ENCODE results near the gene ASB12.
A peak's percentile ranks its signal among the peaks of the same experiment; 100 is the strongest.
"Not testable (repeated sequence)": the region's sequence is repeated elsewhere in the genome, so short reads cannot be mapped to it uniquely, and the experiment has no call there.

Gene ASB12

GRCh38 chrX:64230123-64230970 is at the start of gene ASB12:
ASB12 (minus strand) TSS chrX:64230607; CDS start chrX:64225650, 4,957 bp downstream.
- in situ Hi-C loops (cut with HindIII; ENCODE audit: low pct_unique_long_range_greater_than_20kb, low sequenced_read_pairs) = no loop called here
- no peak for TF ChIP-seq JUND (IDR thresholded peaks at IDR 0.05; ENCODE audit: low read depth)
- no peak for DNase-seq (ENCODE audit: low read depth in 1 of 2, low spot score in 1 of 2)

DNA sequence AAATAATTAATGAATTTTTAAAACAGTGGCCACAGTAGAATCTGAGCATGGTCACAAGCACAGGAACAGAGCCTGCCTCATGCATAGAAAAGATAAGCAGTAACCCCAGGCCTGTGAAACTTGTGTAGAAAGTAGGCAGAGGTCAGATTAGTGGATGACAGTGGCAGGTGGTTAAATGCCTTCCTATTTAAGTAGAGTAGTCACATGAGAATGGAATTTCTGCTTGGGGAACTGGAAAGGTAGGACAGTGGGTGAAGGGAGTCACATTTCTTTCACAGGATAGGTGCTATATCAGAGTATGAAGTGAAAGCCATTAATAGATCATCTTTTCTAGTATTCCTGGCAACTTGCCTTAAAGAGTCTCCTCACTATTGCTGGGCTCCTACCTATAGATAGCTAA is 34.9 kb upstream of the ASB12 start:
- no peak for TF ChIP-seq JUND (IDR thresholded peaks at IDR 0.05; ENCODE audit: low read depth)
- DNase-seq (ENCODE audit: low read depth in 1 of 2, low spot score in 1 of 2) = peak in 1 of 2 experiments; percentile 29
- in situ Hi-C loops (cut with HindIII; ENCODE audit: low pct_unique_long_range_greater_than_20kb, low sequenced_read_pairs) = no loop called here

DNA sequence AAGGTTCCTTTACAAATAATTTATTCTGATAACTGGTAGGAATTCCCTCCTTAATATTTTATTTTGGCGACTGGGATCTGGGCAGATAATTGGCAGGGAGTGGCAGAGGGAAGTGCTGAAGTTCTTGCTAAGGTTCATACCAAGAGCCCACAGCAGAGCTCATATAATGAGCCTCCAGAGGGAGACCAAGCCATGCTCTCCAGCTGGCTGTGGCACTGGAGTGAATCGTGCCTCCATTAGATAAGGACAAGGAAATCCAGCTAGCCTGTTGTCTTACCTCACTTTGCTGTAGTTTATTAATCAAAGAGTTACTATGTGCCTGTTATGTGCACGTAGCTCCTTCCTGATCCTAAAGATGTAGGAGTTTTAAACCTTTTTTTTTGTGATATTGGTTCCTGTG is 1.3 kb downstream of the ASB12 start:
- DNase-seq (ENCODE audit: low read depth in 1 of 2, low spot score in 1 of 2) = peak in 1 of 2 experiments; percentile 13
- in situ Hi-C loops (cut with HindIII; ENCODE audit: low pct_unique_long_range_greater_than_20kb, low sequenced_read_pairs) = no loop called here
- no peak for TF ChIP-seq JUND (IDR thresholded peaks at IDR 0.05; ENCODE audit: low read depth)

DNA sequence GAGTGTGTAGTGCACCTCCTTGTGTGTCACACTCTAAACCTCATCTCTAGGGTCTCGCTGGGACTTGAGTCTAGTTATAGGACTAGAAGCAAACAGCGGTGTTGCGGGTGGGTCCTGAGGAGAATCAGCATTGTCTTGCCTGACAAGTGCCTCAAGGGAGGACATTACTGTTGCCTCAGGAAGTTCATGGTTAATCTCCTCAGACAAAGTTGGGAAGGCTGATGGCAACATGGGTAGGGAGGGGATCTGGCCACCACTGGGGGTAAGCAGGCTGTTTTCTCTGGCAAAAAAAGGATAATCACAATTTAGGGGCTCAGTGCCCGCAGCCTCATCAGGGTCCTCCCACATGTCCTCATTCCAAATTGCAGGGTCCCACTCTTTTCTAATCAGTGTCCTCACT is 12.4 kb downstream of the ASB12 start:
- no peak for DNase-seq (ENCODE audit: low read depth in 1 of 2, low spot score in 1 of 2)
- in situ Hi-C loops (cut with HindIII; ENCODE audit: low pct_unique_long_range_greater_than_20kb, low sequenced_read_pairs) = no loop called here
- TF ChIP-seq JUND (IDR thresholded peaks at IDR 0.05; ENCODE audit: low read depth) = no peak

DNA sequence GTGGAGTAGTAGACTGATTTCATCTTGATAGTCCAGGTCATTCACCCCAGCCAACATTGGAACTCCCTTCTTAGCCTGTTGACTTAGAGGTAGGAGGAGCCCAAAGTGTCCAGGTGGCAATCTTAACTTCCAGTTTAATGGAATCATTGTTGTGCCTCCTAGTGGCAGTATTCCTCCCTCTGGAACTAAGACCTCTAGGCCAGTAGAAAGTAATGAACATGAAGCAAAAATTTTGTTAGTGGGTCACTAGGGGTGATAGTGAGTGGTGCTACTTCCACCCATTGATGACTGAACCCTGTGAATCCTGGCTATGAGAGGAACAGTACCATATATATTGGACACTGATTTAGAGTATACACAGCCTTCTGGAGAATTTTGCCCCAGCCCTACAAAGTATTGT is 16.4 kb downstream of the ASB12 start:
- in situ Hi-C loops (cut with HindIII; ENCODE audit: low pct_unique_long_range_greater_than_20kb, low sequenced_read_pairs) = not testable (repeated sequence)

DNA sequence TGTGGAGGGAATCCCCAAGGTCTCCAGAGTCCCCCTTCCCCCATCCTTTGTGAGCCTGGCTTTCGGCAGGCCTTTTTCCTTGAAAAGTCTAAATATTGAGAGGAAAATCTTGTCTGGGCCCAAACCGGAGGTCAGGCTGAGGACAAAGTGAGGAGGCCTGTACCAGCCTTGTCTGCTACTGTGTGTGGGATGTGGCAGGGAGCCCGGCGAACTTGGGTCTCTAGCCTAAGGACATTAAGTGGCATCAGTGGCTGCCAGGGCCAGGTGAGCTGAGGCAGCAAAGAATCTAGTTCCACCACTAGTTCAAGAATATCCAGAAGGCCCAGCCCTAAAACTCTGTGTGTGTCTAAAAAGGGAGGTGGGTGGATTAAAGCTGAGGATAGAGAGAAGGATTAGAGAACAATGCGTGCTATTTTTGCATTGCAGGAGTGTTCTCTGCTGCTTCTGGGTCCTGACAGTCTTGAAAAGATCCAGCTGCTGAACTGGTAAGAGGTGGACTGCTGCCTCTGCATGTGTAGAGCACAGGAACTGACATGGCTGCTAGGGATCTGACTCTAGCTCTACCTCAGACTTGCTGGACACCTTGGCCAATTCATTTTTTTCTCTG is 23.7 kb downstream of the ASB12 start:
- in situ Hi-C loops (cut with HindIII; ENCODE audit: low pct_unique_long_range_greater_than_20kb, low sequenced_read_pairs) = no loop called here
- DNase-seq (ENCODE audit: low read depth in 1 of 2, low spot score in 1 of 2) = peak in 1 of 2 experiments; percentile 55
- TF ChIP-seq JUND (IDR thresholded peaks at IDR 0.05; ENCODE audit: low read depth) = no peak

More for the DNA sequence above, 16.4 kb downstream of the ASB12 start:
- not testable (repeated sequence) for DNase-seq (ENCODE audit: low read depth in 1 of 2, low spot score in 1 of 2)

- TF ChIP-seq JUND (IDR thresholded peaks at IDR 0.05; ENCODE audit: low read depth) = no peak
- DNase-seq (ENCODE audit: low read depth in 1 of 2, low spot score in 1 of 2) = peak; percentile 69 to 93
- in situ Hi-C loops (cut with HindIII; ENCODE audit: low pct_unique_long_range_greater_than_20kb, low sequenced_read_pairs) = no loop called here
Observed at GRCh38 chrX:64205735-64206501, 24.5 kb downstream of the ASB12 start.

DNA sequence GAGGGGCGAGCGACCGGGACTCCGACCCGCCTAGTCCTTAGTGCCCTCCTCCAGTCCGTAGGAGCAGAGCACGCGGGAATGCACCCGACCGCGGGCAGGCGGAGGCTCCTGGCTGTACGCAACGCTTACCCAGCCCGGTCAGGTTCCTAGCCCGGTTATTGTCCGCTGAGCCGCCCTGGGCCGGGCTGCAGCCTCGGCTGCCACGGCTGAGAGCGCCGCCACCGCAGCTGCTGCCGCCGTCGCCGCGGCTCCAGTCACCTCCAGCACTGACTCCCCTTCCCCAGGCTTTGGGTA is 25.0 kb downstream of the ASB12 start, which contains the start of gene AMER1:
Gene AMER1 (minus strand): TSS at position 268 of the 294 bp plus-strand sequence. CDS start 12,422 bp downstream, outside the sequence.
- no peak for TF ChIP-seq JUND (IDR thresholded peaks at IDR 0.05; ENCODE audit: low read depth)
- no peak for DNase-seq (ENCODE audit: low read depth in 1 of 2, low spot score in 1 of 2)
- in situ Hi-C loops (cut with HindIII; ENCODE audit: low pct_unique_long_range_greater_than_20kb, low sequenced_read_pairs) = no loop called here

- DNase-seq (ENCODE audit: low read depth in 1 of 2, low spot score in 1 of 2) = peak in 1 of 2 experiments; percentile 8
- TF ChIP-seq JUND (IDR thresholded peaks at IDR 0.05; ENCODE audit: low read depth) = no peak
- in situ Hi-C loops (cut with HindIII; ENCODE audit: low pct_unique_long_range_greater_than_20kb, low sequenced_read_pairs) = no loop called here
Observed at GRCh38 chrX:64204701-64205440, 25.5 kb downstream of the ASB12 start.

- DNase-seq (ENCODE audit: low read depth in 1 of 2, low spot score in 1 of 2) = no peak
- in situ Hi-C loops (cut with HindIII; ENCODE audit: low pct_unique_long_range_greater_than_20kb, low sequenced_read_pairs) = no loop called here
- TF ChIP-seq JUND (IDR thresholded peaks at IDR 0.05; ENCODE audit: low read depth) = no peak
Observed at GRCh38 chrX:64204252-64204651, 26.2 kb downstream of the ASB12 start.

GRCh38 chrX:64202808-64203325 is 27.5 kb downstream of the ASB12 start:
- in situ Hi-C loops (cut with HindIII; ENCODE audit: low pct_unique_long_range_greater_than_20kb, low sequenced_read_pairs) = no loop called here
- DNase-seq (ENCODE audit: low read depth in 1 of 2, low spot score in 1 of 2) = no peak
- TF ChIP-seq JUND (IDR thresholded peaks at IDR 0.05; ENCODE audit: low read depth) = no peak

GRCh38 chrX:64198036-64198435 is 32.4 kb downstream of the ASB12 start:
- DNase-seq (ENCODE audit: low read depth in 1 of 2, low spot score in 1 of 2) = no peak
- no peak for TF ChIP-seq JUND (IDR thresholded peaks at IDR 0.05; ENCODE audit: low read depth)
- in situ Hi-C loops (cut with HindIII; ENCODE audit: low pct_unique_long_range_greater_than_20kb, low sequenced_read_pairs) = no loop called here

Data from T47D (cell line).